ENCODE data around the gene PTPRC.

Gene PTPRC

DNA sequence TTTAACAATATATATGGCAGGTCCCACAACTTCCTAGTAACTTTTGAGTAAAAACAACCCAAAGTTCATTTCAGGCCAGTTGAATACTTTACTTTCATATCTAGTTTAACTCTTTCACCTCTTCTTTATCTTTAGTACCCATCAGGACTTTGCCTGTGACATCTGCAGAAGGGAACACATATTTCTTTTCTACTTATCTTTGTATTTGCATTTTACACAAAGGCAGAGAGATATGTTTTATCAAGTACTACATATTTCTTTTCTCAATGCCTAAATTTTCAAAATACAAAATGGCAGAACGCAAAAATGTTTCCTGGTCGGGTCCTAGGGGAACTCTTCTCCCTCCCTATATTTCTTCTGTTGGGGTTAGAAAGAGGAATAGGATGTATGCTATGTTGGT lies 6.8 kb upstream of the PTPRC start:
- TF ChIP-seq, protein P1, sequence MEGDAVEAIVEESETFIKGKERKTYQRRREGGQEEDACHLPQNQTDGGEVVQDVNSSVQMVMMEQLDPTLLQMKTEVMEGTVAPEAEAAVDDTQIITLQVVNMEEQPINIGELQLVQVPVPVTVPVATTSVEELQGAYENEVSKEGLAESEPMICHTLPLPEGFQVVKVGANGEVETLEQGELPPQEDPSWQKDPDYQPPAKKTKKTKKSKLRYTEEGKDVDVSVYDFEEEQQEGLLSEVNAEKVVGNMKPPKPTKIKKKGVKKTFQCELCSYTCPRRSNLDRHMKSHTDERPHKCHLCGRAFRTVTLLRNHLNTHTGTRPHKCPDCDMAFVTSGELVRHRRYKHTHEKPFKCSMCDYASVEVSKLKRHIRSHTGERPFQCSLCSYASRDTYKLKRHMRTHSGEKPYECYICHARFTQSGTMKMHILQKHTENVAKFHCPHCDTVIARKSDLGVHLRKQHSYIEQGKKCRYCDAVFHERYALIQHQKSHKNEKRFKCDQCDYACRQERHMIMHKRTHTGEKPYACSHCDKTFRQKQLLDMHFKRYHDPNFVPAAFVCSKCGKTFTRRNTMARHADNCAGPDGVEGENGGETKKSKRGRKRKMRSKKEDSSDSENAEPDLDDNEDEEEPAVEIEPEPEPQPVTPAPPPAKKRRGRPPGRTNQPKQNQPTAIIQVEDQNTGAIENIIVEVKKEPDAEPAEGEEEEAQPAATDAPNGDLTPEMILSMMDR (IDR thresholded peaks at IDR 0.05) = no peak

DNA sequence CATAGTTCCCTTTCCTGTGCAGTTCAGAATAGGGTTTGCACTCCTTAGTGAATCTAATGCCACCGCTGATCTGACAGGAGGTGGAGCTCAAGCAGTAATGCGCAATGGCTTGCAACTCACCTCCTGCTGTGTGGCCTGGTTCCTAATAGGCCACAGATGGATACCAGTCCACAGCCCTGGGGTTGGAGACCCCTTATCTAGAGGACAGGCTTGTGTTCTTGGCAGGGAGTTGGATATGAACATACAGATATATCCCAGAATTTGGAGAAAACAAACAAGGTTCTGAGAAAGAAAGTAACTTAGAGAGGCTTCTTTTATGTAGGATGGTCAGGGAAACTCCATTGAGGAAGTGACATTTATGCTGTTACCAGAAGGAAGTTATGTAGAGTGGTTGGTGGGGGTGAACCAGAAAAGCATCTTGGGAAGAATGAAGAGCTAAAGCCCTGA lies 5.1 kb upstream of the PTPRC start:
- TF ChIP-seq, protein P1 (IDR thresholded peaks at IDR 0.05) = no peak

DNA sequence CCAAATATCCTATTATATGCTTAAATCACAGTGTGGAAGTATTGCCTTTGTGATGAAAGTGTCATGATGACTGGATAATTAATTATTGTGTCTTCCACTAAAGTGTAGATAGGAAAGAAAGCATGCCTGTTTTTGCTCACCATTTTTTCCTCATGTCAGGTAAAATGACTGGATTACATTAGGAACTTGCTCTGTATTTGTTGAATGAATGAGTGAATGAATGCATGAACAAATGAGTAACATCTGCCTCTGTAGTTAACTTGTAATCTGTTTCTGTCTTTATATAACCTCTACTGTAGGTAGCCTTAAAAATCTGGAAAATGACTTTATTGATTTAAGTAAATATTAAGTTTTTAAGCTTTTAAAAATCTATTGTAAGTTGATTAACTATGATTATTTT lies 2.9 kb upstream of the PTPRC start:
- TF ChIP-seq, protein P1 (IDR thresholded peaks at IDR 0.05) = no peak

DNA sequence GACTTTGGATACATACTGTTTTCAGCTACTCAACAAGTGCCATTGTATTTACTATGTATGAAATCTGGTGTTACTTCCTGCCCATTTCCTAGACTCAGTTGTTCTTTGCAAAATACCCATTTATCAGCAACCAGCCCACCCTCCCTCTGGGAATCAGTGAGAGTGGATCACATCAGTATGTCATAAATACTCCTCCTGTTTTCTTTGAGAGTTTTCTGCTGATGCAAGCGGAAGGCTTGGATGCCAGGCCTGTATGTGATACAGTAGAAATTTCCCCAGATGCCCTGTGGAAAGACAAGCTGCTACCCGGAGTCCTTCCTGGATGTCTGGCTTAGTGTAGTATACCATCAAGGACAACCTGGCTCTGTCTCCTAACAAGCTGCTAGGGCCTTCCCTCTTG lies 2.4 kb upstream of the PTPRC start:
- TF ChIP-seq, protein P1 (IDR thresholded peaks at IDR 0.05) = no peak

DNA sequence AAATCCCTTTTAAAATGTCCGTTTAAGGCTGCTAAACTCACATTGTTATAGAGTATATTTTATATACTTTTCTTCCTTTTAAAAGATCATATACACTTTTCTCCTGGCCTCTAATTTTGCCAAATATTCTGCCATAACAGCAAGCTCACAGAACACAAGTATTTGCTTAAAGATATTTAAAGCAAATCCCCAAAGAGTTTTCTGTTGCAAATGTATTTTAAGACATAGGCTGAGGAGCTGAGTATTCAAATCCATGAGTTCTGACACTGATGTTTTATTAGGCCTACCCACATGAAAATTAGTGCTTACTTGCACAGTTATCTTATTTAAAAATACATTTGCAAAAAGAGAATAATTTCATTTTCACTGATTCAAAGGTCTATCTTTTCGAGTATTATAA lies 1.7 kb upstream of the PTPRC start:
- TF ChIP-seq, protein P1 (IDR thresholded peaks at IDR 0.05) = no peak

DNA sequence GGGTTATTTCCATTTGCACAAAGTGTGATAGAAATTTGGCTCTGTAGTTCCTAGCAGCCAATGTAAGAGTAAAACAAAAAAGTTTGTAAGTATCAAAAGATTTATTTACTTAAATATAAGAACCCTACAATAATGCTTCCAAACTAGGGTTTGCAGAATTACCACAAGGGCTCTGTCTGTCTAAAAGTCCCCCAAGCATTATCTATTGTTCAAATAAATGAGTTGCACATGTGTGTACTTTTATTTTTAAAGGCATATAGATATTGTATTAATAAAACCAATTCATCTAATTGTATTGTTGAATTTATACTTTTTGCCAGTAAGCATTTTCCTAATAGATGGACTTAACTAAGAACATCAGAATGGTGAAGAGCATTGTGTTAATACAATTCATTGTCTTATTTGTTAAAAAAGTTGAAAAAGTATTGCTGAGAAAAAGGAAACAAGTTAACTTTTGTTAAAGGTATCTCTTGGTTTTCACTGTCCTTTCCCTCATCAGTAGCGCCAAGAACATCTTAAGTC lies 863 bp upstream of the PTPRC start:
- TF ChIP-seq, protein P1 (IDR thresholded peaks at IDR 0.05) = no peak

DNA sequence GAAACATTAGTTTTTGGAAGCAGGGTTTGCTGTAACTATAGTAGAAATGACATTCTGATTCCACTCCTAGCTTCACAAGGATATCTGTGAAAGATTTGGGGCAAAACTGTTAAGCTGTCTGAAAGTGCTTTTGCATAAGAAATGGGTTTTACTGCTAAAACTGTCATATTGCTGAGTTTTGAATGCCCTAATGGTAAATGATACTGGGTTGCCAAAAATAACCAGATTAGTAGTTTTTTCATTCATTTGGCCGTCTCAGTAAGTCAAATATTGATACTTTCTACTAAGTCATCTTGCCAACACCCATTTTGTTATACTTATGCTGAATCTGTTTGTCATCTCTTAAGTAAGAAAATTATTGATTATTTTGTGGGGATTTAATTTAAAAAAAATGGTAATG lies 399 bp upstream of the PTPRC start:
- TF ChIP-seq, protein P1 (IDR thresholded peaks at IDR 0.05) = no peak

DNA sequence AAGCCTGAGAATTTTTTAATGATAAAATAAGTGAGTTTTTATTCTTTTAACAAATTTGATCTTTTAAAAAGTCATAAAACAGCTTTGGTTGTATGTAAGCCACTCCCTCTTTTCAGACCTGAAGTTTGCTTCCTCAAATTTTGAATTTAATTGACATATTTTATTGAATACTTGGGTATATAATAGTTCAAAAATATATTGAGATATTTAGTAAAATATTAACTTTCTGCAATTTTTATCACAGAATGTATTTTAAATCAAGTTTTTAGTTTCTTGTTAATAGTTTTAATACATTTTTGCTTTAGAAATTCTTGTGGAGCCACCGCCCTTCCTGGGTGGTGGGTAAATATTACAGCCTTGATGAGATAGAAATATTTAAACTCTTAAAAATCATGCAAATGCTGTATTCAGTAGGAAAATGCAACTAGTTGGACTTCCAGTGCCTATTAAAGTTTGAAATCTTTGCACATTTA lies 867 bp downstream of the PTPRC start:
- TF ChIP-seq, protein P1 (IDR thresholded peaks at IDR 0.05) = no peak

All from LNCAP (cell line).